ENCODE data around the gene FAM50A.

DNA sequence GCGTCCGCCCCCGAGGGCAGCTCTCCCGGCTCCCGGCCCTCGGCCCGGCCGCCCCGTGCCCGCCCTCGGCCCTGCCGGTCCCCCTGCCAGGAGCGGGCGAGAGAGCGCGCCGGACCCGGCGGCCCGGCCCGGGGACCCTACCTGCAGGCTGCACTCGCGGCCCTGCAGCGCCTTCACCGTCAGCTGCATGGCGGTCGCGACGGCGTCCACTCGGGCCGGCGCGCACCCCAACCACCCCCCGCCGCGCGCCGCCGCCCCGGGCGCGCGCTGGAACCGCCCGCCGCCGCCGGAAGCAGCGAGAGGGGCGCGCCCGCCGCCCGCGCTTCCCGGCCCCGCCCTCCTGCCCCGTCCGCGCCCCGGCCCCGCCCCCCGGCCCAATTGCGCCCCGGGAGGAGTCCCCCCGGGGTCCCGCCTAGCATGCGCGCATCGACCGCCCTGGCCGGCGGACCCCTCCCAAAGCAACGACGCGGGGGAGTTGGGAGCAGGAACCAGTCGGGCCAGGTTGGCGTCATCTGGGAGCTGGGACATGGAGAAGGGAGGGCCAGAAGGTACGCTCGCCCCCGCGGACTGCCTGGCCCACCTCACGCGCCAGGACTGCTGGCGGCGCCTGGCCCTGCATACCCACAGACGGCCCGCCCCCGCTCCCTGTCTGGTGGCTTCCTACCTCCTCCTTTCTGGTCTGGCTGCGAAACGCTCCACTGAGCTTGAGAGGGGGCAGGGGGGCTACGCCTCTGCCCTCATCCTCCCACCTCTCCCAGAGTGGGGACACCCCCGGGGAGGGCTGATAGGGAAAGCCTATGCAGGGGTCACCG, 42.7 kb downstream of the FAM50A start, which contains the start of gene UBL4A:
- no peak for TF ChIP-seq CTCF (IDR thresholded peaks at IDR 0.05; ENCODE audit: insufficient read depth, low read length)
- TF ChIP-seq GABPA (IDR thresholded peaks at IDR 0.05; ENCODE audit: low read depth), result no peak
- no peak for TF ChIP-seq POLR2AphosphoS5 (IDR thresholded peaks at IDR 0.05; ENCODE audit: low read depth)
- no peak for TF ChIP-seq REST (IDR thresholded peaks at IDR 0.05; ENCODE audit: insufficient replicate concordance, low read depth)
- TF ChIP-seq SPI1 (IDR thresholded peaks at IDR 0.05; ENCODE audit: borderline replicate concordance, low read depth), result no peak

Data from HL-60 (cell line).